ENCODE data around the gene PLA1A.

DNA sequence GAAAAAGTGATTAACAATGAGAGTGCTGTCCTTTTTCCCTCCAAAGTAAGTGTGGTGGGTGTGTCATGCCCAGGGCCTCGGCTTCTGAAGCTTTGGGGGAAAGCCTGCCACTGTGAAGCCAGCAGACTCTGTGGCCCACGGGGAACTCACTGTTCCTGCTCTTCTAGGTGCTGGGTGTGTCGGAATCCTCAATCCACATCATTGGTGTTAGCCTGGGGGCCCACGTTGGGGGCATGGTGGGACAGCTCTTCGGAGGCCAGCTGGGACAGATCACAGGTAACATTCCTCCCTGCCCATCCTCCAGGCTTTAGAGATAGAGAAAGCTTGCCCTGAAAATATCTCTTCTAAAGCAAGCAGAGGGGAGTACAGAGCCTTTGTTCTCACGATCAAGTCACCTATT, 11.6 kb downstream of the PLA1A start:
- TF ChIP-seq, protein P1, sequence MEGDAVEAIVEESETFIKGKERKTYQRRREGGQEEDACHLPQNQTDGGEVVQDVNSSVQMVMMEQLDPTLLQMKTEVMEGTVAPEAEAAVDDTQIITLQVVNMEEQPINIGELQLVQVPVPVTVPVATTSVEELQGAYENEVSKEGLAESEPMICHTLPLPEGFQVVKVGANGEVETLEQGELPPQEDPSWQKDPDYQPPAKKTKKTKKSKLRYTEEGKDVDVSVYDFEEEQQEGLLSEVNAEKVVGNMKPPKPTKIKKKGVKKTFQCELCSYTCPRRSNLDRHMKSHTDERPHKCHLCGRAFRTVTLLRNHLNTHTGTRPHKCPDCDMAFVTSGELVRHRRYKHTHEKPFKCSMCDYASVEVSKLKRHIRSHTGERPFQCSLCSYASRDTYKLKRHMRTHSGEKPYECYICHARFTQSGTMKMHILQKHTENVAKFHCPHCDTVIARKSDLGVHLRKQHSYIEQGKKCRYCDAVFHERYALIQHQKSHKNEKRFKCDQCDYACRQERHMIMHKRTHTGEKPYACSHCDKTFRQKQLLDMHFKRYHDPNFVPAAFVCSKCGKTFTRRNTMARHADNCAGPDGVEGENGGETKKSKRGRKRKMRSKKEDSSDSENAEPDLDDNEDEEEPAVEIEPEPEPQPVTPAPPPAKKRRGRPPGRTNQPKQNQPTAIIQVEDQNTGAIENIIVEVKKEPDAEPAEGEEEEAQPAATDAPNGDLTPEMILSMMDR (IDR thresholded peaks at IDR 0.05): no peak
- TF ChIP-seq POLR2AphosphoS5 (IDR thresholded peaks at IDR 0.05; ENCODE audit: insufficient read depth in 1 of 2, low read depth in 1 of 2): no peak
